GM12801 (cell line): Measurements from ENCODE around the gene KCNG2.

ENCODE experiments used
- TF ChIP-seq, protein P1 (sequence below): IDR thresholded peaks from one replicate; pipeline ENCODE4 v1.5.1; 2011; ENCODE audit warnings: control low read depth; ENCODE audit not compliant: insufficient read length; ENCODE audit errors: extremely low read depth

Gene KCNG2

DNA sequence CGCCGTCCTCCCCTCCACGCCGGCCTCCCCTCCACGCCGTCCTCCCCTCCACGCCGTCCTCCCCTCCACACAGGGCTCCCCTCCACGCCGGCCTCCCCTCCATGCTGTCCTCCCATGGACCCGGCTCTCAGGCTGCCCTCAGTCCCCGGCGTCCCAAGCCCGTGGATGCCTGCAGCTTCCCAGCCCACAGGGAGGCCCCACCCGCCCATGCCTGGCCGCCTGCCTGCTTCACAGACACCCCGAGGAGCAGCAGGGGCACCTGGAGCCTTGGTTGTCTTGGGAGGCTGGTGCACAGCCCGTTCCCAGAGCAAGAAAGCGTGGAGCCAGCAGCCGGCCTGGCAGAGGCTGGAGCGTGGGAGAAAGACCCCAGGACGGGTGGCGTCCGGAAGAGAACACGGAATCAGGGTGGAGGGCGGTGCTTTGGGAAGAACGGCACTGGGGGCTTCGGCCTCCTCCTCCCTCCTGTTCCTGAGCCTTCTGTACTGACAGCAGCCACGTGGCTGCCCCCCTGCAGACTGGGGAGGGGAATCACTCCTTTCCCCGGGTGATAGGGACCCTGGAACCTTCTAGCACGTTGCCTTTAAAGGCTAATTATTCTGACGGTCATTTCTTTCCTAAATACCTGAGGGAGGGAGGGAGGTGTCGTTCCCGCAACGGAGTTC is 26.2 kb upstream of the KCNG2 start:
- TF ChIP-seq, protein P1, sequence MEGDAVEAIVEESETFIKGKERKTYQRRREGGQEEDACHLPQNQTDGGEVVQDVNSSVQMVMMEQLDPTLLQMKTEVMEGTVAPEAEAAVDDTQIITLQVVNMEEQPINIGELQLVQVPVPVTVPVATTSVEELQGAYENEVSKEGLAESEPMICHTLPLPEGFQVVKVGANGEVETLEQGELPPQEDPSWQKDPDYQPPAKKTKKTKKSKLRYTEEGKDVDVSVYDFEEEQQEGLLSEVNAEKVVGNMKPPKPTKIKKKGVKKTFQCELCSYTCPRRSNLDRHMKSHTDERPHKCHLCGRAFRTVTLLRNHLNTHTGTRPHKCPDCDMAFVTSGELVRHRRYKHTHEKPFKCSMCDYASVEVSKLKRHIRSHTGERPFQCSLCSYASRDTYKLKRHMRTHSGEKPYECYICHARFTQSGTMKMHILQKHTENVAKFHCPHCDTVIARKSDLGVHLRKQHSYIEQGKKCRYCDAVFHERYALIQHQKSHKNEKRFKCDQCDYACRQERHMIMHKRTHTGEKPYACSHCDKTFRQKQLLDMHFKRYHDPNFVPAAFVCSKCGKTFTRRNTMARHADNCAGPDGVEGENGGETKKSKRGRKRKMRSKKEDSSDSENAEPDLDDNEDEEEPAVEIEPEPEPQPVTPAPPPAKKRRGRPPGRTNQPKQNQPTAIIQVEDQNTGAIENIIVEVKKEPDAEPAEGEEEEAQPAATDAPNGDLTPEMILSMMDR = no peak

DNA sequence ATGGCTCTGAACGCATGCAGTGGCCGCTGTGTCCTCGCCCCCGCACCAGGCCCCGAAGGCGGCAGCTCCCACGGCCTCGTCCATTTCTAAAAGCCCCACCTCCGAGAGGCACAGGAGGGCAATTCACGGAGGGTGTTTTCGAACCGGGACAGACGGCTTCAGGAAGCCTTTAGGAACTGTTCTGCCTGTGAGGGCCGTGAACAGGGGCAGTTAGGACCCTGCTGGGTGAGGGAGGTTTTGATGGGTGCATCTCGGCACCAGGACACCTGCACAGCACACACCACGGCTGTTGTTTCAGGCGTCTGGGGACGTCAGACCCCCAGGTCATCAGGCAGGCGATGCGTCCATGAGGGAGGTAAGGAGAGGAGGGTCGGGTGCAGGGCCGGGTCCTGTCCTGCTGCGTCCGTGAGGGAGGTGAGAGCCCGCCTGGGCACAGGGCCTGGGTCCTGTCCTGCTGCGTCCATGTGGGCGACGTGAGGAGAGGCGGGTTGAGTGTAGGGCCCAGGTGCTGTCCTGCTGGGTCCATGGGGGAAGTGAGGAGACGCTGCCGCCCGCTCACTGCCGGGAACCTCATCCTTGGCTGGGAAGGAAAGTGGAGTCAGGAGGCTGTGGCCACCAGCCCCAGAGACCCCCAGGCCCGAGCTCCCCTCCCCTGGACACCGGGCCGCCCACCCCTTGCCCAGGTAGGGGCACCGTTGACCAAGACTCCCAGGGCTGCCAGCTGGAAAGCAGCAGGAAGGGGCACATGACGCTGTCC is 25.5 kb upstream of the KCNG2 start:
- TF ChIP-seq, protein P1 = no peak

DNA sequence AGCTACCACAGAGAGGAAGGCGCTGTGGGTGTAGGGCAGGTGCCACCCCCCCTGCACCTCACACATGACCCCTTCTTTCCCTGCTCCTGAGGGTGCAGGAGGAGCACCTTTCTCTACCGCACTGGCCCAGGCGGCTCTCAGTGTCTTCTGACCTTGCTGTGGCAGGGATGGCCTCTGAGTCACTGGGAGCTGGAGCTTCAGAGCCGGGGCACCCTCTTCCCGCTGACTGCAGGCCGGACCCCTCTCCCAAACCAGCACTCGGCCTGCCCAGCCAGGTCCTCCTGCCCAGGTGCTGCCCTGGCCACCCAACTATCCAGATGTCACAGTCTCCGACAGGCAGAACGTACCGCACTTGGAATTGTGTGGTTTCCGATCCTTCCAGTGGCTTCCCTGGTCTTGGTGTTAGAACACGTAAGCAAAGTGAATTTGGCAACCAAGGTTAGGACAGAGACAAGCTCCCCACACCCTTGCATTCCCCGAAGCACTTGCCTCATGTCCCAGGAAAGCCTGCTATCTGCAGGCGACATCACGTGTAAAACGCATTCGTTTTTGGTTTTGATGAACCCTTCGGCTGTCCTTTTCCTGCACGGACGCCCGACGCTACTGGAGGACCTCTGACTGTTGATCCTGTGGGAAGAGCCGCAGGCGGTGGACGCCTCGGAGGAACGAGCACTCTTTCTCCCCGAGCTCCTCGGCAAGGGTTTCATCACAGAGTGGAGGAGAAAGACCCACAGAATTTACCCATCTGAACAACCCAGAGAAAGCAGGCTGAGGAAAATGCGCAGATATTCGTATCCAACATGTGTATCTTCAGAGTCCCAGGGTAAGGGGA is 24.7 kb upstream of the KCNG2 start:
- TF ChIP-seq, protein P1 = no peak

DNA sequence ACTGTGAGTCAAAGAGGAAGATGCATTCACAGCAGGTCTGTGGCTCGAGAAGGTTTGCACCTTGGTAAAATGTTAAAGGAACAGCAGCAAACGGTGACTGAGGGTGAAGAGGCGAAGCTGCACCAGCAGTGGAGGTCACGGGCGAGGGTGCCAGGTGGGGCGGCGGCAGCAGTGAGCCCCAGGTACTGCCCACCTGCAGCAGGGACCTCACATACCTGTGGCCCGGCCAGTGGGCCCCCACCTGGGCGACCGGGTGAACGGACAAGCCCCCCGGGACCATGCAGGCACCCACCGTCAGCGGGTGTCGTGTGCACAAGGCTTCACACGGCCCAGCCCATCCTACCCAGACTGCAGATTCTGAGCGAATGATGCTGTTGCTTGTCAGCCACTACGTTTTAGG is 23.6 kb upstream of the KCNG2 start:
- TF ChIP-seq, protein P1 = no peak

DNA sequence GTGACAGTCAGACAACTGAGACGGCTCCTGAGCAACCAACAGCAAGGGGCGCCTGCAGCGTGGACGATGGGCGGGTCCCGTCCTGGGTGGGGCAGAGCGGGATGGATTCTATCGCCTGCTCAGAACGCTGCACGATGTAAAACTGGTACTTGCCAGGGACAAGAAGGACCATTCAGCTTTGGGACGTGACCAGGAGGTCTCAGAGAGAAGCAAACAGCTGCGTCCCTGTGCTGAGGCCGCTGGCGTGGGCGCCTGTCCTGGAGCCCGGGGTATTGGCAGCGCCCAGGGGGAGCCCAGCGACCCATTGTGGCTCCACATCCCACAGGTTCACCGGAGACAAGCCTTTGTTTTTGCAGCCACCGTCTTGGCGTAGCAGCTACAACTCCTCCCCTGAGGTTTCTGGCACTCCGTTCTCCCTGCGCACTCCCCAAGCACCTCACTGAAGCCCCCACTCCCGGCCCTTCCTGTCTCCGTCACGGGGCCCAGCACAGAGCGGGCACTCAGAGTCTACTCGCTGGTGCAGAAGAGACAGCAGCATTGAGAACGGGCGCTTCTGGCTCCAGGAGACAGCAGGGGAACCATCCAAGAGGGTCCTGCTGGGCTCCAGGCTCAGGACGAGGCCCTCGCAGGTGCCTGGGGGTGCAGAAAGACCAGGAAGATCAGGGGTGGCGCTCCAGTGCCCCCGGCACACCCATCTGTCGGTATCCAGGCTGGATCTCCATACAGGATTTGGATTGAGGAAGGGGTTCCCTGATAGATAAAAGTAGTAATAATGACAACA is 22.1 kb upstream of the KCNG2 start:
- TF ChIP-seq, protein P1 = no peak

DNA sequence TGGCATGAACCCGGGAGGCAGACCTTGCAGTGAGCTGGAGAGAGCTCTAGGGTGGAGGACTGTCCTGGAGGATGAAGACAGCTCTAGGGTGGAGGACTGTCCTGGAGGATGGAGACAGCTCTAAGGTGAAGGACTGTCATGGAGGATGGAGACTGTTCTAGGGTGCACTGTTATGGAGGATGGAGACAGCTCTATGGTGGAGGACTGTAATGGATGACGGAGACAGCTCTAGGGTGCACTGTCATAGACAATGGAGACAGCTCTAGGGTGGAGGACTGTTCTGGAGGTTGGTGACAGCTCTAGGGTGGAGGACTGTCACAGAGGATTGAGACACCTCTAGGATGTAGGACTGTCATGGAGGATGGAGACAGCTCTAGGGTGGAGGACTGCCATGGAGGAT is 21.1 kb upstream of the KCNG2 start:
- TF ChIP-seq, protein P1 = no peak
